ENCODE measurements around the gene XRN1. TPM values are rescaled to one million over a fixed set of nuclear protein-coding genes. Genes with fewer than 3 reads are reported as not detected.

XRN1 gene
- polyA plus RNA-seq (ENCODE audit: low read depth in 6 of 6): 10 to 100 TPM; 42.0 to 72.6 (median 65.9) TPM

GRCh38 chr3:142447852-142448823 lies at the start of gene XRN1:
Gene XRN1, minus strand, starts transcription at chr3:142448037. Its CDS starts 93 bp downstream, at chr3:142447944.
- Mint-ChIP-seq H3K4me1 (peaks cover 32 to 54% (median 35%) of the 10 kb centered on the region in 3 donors), H3K27me3 (no peaks in the 10 kb centered on the region), H3K36me3 (peaks cover 0 to 8% of the 10 kb centered on the region in 2 donors), H3K4me3 (peak within 1 kb of the TSS; percentile 95 to 99 (median 98)), H3K9me3 (no peaks in the 10 kb centered on the region), H3K27ac (peak within 1 kb of the TSS; percentile 98 to 100 (median 100))
- DNase-seq: peak; percentile 95
- ATAC-seq (ENCODE audit: low read depth in 2 of 2): peak; percentile 95 to 96

GRCh38 chr3:142495103-142495502 lies 47.3 kb upstream of the XRN1 start:
- no peaks in the 10 kb centered on the region for H3K9me3 Mint-ChIP-seq
- H3K36me3 Mint-ChIP-seq: peaks cover 34 to 45% of the 10 kb centered on the region in 2 donors
- no peak overlapping the region for H3K4me3 Mint-ChIP-seq
- no peak for DNase-seq
- H3K4me1 Mint-ChIP-seq: no peaks in the 10 kb centered on the region
- no peak for ATAC-seq (ENCODE audit: low read depth in 2 of 2)
- no peaks in the 10 kb centered on the region for H3K27me3 Mint-ChIP-seq
- peak overlapping the region in 2 of 6 donors; percentile 49 to 53 for H3K27ac Mint-ChIP-seq

- Mint-ChIP-seq H3K4me3 (no peak overlapping the region), H3K36me3 (peaks cover 51 to 53% of the 10 kb centered on the region in 2 donors), H3K27me3 (no peaks in the 10 kb centered on the region), H3K4me1 (no peaks in the 10 kb centered on the region), H3K9me3 (no peaks in the 10 kb centered on the region), H3K27ac (peak overlapping the region in 1 of 6 donors; percentile 39)
- ATAC-seq (ENCODE audit: low read depth in 2 of 2) (no peak), DNase-seq (no peak)
Measured at GRCh38 chr3:142492184-142492583, 44.3 kb upstream of the XRN1 start.

- Mint-ChIP-seq H3K9me3 (no peaks in the 10 kb centered on the region), H3K27me3 (no peaks in the 10 kb centered on the region), H3K27ac (no peak overlapping the region), H3K36me3 (peaks cover 63 to 66% of the 10 kb centered on the region in 2 donors), H3K4me1 (no peaks in the 10 kb centered on the region), H3K4me3 (no peak overlapping the region)
- ATAC-seq (ENCODE audit: low read depth in 2 of 2) (no peak), DNase-seq (no peak)
Measured at GRCh38 chr3:142489572-142490323, 41.9 kb upstream of the XRN1 start.

GRCh38 chr3:142484912-142485435 lies 37.1 kb upstream of the XRN1 start:
- Mint-ChIP-seq H3K27me3 (no peaks in the 10 kb centered on the region), H3K4me3 (no peak overlapping the region)
- DNase-seq: no peak

GRCh38 chr3:142481196-142481595 lies 33.4 kb upstream of the XRN1 start:
- Mint-ChIP-seq H3K4me3 (no peak overlapping the region), H3K27me3 (no peaks in the 10 kb centered on the region), H3K4me1 (no peaks in the 10 kb centered on the region), H3K27ac (no peak overlapping the region), H3K36me3 (peaks cover 25 to 29% of the 10 kb centered on the region in 2 donors), H3K9me3 (peaks cover 0 to 25% (median 12%) of the 10 kb centered on the region in 7 donors)
- DNase-seq: no peak
- no peak for ATAC-seq (ENCODE audit: low read depth in 2 of 2)

More at GRCh38 chr3:142484912-142485435, 37.1 kb upstream of the XRN1 start:
- no peak for ATAC-seq (ENCODE audit: low read depth in 2 of 2)
- Mint-ChIP-seq H3K9me3 (peaks cover 0 to 21% (median 6%) of the 10 kb centered on the region in 7 donors), H3K4me1 (no peaks in the 10 kb centered on the region), H3K36me3 (peaks cover 46 to 52% of the 10 kb centered on the region in 2 donors), H3K27ac (peak overlapping the region in 1 of 6 donors; percentile 33)

GRCh38 chr3:142470826-142471225 lies 23.0 kb upstream of the XRN1 start:
- H3K9me3 Mint-ChIP-seq: peaks cover 0 to 13% (median 5%) of the 10 kb centered on the region in 7 donors
- H3K36me3 Mint-ChIP-seq: peaks cover 0 to 5% of the 10 kb centered on the region in 2 donors
- no peak for ATAC-seq (ENCODE audit: low read depth in 2 of 2)
- H3K27ac Mint-ChIP-seq: peak overlapping the region in 2 of 6 donors; percentile 8 to 13
- H3K27me3 Mint-ChIP-seq: no peaks in the 10 kb centered on the region
- no peak overlapping the region for H3K4me3 Mint-ChIP-seq
- H3K4me1 Mint-ChIP-seq: no peaks in the 10 kb centered on the region
- DNase-seq: no peak

GRCh38 chr3:142468456-142468855 lies 20.6 kb upstream of the XRN1 start:
- Mint-ChIP-seq H3K4me1 (no peaks in the 10 kb centered on the region), H3K27ac (no peak overlapping the region), H3K36me3 (peaks cover 0 to 9% of the 10 kb centered on the region in 2 donors), H3K27me3 (no peaks in the 10 kb centered on the region), H3K9me3 (peaks cover 0 to 7% (median 0%) of the 10 kb centered on the region in 7 donors), H3K4me3 (no peak overlapping the region)
- DNase-seq: no peak
- ATAC-seq (ENCODE audit: low read depth in 2 of 2): no peak

- H3K36me3 Mint-ChIP-seq: peaks cover 0 to 9% of the 10 kb centered on the region in 2 donors
- no peak overlapping the region for H3K4me3 Mint-ChIP-seq
- no peaks in the 10 kb centered on the region for H3K27me3 Mint-ChIP-seq
- no peak for ATAC-seq (ENCODE audit: low read depth in 2 of 2)
- peaks cover 0 to under 1% (median 0%) of the 10 kb centered on the region in 7 donors for H3K9me3 Mint-ChIP-seq
- DNase-seq: no peak
- no peaks in the 10 kb centered on the region for H3K4me1 Mint-ChIP-seq
- no peak overlapping the region for H3K27ac Mint-ChIP-seq
Measured at GRCh38 chr3:142467768-142468167, 19.9 kb upstream of the XRN1 start.

GRCh38 chr3:142460689-142461088 lies 12.9 kb upstream of the XRN1 start:
- Mint-ChIP-seq H3K4me3 (no peak overlapping the region), H3K27me3 (no peaks in the 10 kb centered on the region), H3K36me3 (peaks cover 16 to 33% of the 10 kb centered on the region in 2 donors), H3K4me1 (no peaks in the 10 kb centered on the region), H3K9me3 (no peaks in the 10 kb centered on the region), H3K27ac (no peak overlapping the region)
- DNase-seq: no peak
- no peak for ATAC-seq (ENCODE audit: low read depth in 2 of 2)

GRCh38 chr3:142459929-142460328 lies 12.1 kb upstream of the XRN1 start:
- ATAC-seq (ENCODE audit: low read depth in 2 of 2): no peak

GRCh38 chr3:142459096-142459495 lies 11.3 kb upstream of the XRN1 start:
- no peaks in the 10 kb centered on the region for H3K4me1 Mint-ChIP-seq
- no peaks in the 10 kb centered on the region for H3K9me3 Mint-ChIP-seq
- peaks cover 16 to 38% of the 10 kb centered on the region in 2 donors for H3K36me3 Mint-ChIP-seq
- H3K27me3 Mint-ChIP-seq: no peaks in the 10 kb centered on the region
- DNase-seq (no peak), ATAC-seq (ENCODE audit: low read depth in 2 of 2) (no peak)
- H3K27ac Mint-ChIP-seq: no peak overlapping the region
- H3K4me3 Mint-ChIP-seq: no peak overlapping the region

More at GRCh38 chr3:142459929-142460328, 12.1 kb upstream of the XRN1 start:
- H3K4me1 Mint-ChIP-seq: no peaks in the 10 kb centered on the region
- no peak for DNase-seq
- no peak overlapping the region for H3K27ac Mint-ChIP-seq
- no peaks in the 10 kb centered on the region for H3K9me3 Mint-ChIP-seq
- H3K27me3 Mint-ChIP-seq: no peaks in the 10 kb centered on the region
- no peak overlapping the region for H3K4me3 Mint-ChIP-seq
- peaks cover 16 to 38% of the 10 kb centered on the region in 2 donors for H3K36me3 Mint-ChIP-seq

GRCh38 chr3:142450881-142451280 lies 3.0 kb upstream of the XRN1 start:
- peak overlapping the region in 1 of 8 donors; percentile 37 for H3K4me3 Mint-ChIP-seq

More at GRCh38 chr3:142450881-142451280, 3.0 kb upstream of the XRN1 start:
- no peaks in the 10 kb centered on the region for H3K9me3 Mint-ChIP-seq
- peaks cover 12 to 27% (median 13%) of the 10 kb centered on the region in 3 donors for H3K4me1 Mint-ChIP-seq
- H3K27ac Mint-ChIP-seq: no peak overlapping the region
- ATAC-seq (ENCODE audit: low read depth in 2 of 2): no peak
- peaks cover 8 to 11% of the 10 kb centered on the region in 2 donors for H3K36me3 Mint-ChIP-seq
- no peak for DNase-seq
- no peaks in the 10 kb centered on the region for H3K27me3 Mint-ChIP-seq

All from naive B cell (primary cell).